ENCODE results near the gene SPRR2F.

SPRR2F gene

GRCh38 chr1:153113416-153113815, at the start of gene SPRR2F:
TSS of gene SPRR2F (minus strand) at chr1:153113516. CDS start at chr1:153112733, 783 bp downstream.
- no peak for DNase-seq (ENCODE audit: insufficient read length, low spot score)
- TF ChIP-seq CTCF (IDR thresholded peaks at IDR 0.05; ENCODE audit: insufficient read depth, missing control alignments): no peak
- no peak for FAIRE-seq

- FAIRE-seq (no peak), DNase-seq (ENCODE audit: insufficient read length, low spot score) (no peak)
- no peak for TF ChIP-seq CTCF (IDR thresholded peaks at IDR 0.05; ENCODE audit: insufficient read depth, missing control alignments)
These were observed 42.2 kb upstream of the SPRR2F start for GRCh38 chr1:153155541-153155940.

- DNase-seq (ENCODE audit: insufficient read length, low spot score) (no peak), FAIRE-seq (no peak)
- no peak for TF ChIP-seq CTCF (IDR thresholded peaks at IDR 0.05; ENCODE audit: insufficient read depth, missing control alignments)
These were observed 39.2 kb upstream of the SPRR2F start for GRCh38 chr1:153152481-153152880.

GRCh38 chr1:153150846-153151245, 37.5 kb upstream of the SPRR2F start, which contains the start of gene SPRR2G:
TSS of gene SPRR2G (minus strand) at chr1:153150890. CDS start at chr1:153150110, 780 bp downstream.
- TF ChIP-seq CTCF (IDR thresholded peaks at IDR 0.05; ENCODE audit: insufficient read depth, missing control alignments): no peak
- no peak for DNase-seq (ENCODE audit: insufficient read length, low spot score)
- FAIRE-seq: no peak

GRCh38 chr1:153141377-153141776, 28.1 kb upstream of the SPRR2F start:
- TF ChIP-seq CTCF (IDR thresholded peaks at IDR 0.05; ENCODE audit: insufficient read depth, missing control alignments): no peak
- no peak for FAIRE-seq
- DNase-seq (ENCODE audit: insufficient read length, low spot score): no peak

- no peak for DNase-seq (ENCODE audit: insufficient read length, low spot score)
- TF ChIP-seq CTCF (IDR thresholded peaks at IDR 0.05; ENCODE audit: insufficient read depth, missing control alignments): no peak
- no peak for FAIRE-seq
These were observed 27.2 kb upstream of the SPRR2F start for GRCh38 chr1:153140484-153140883.

GRCh38 chr1:153133743-153134142, 20.4 kb upstream of the SPRR2F start:
- no peak for TF ChIP-seq CTCF (IDR thresholded peaks at IDR 0.05; ENCODE audit: insufficient read depth, missing control alignments)
- FAIRE-seq (no peak), DNase-seq (ENCODE audit: insufficient read length, low spot score) (no peak)

All from D721Med (cell line).